ENCODE results near the gene EHD2. TPM values are rescaled to one million over a fixed set of nuclear protein-coding genes. Genes with fewer than 3 reads are reported as not detected.
"Not testable (repeated sequence)": the region's sequence is repeated elsewhere in the genome, so short reads cannot be mapped to it uniquely, and the experiment has no call there.

The EHD2 gene
- polyA plus RNA-seq, 1 donor (not counting 4 experiments of a cell fraction or from before 2014, with no cell fraction given) = 23.7 TPM

DNA sequence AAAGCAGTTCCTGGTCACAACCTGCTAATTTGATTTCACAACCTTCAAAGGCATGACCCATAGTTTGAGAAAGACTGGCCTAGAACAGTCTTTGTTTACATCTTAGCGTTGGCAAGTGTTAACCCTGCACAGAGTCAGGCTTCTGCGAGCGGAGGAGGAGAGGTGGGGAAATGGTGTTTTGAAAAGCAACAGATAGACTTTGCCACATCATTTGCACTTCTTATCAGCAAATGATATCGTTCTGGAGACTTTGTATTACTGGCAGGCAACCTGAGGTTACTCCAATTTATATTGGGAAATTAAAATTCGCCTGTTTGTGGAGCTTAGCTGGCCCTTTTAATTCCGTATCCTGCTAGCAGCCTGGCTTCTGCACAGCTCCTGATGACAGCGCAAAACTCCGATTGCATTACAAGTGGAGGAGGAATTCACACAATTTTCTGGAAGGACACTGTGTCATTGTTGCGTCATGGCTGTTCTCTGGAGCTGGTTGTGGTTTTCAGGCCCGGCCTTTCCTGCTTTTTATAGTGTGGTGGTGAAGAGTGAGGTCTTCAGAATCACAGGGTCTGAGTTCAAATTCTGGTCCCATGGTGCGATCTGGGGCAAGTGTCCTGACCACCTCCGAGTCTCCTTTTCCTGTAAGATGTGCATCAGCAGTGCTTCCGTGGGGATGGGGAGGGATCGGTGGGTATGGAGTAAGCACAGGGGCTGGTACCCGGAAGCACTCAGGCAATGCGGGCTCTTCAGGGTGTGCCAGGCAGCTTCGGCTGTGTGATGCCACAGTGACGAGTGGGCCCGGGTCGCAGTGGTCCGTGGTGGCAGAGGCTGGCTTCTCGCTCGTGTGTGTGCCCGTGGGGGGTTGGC is 49.1 kb upstream of the EHD2 start:
- FAIRE-seq (peak; percentile 85), DNase-seq (ENCODE audit: low read depth, low spot score) (no peak)
- dilution Hi-C loops (cut with MboI; ENCODE audit: extremely low pct_ligation_motif_present, low sequenced_read_pairs) = no loop called here
- no peaks in the 10 kb centered on the region for H3K9me3 ChIP-seq (ENCODE audit: control insufficient read depth, low read depth, low read length)
- H3K36me3 ChIP-seq (ENCODE audit: control insufficient read depth in 2 of 2, extremely low read depth in 1 of 2, insufficient read depth in 2 of 2, low read length in 2 of 2) = peaks cover 0 to 4% of the 10 kb centered on the region in 2 experiments
- H3K9ac ChIP-seq (ENCODE audit: control insufficient read depth, extremely low read depth, insufficient read depth, low read length) = peak overlapping the region; percentile 71
- H4K20me1 ChIP-seq (ENCODE audit: control insufficient read depth, extremely low read depth, insufficient read depth, low read length) = peaks cover 10% of the 10 kb centered on the region
- peaks cover 52% of the 10 kb centered on the region for H3K4me1 ChIP-seq (ENCODE audit: control insufficient read depth, extremely low read depth, insufficient read depth, low read length)
- TF ChIP-seq CTCF (optimal IDR thresholded peaks at IDR 0.05 in 1 of 3, IDR thresholded peaks at IDR 0.05 in 1 of 3, conservative IDR thresholded peaks at IDR 0.05 in 1 of 3; ENCODE audit: extremely low read depth in 1 of 3, insufficient read depth in 2 of 3, low read length in 3 of 3) (no peak), EZH2 (IDR thresholded peaks at IDR 0.05; ENCODE audit: low read length) (no peak)
- peaks cover 4% of the 10 kb centered on the region for H3K9me1 ChIP-seq (ENCODE audit: control insufficient read depth, extremely low read depth, insufficient read depth, low read length)
- H3K79me2 ChIP-seq (ENCODE audit: control insufficient read depth, insufficient read depth, low read length) = peaks cover 43% of the 10 kb centered on the region
- peak overlapping the region in 2 of 3 experiments; percentile 43 to 52 for H3K4me3 ChIP-seq (ENCODE audit: control insufficient read depth in 2 of 3, extremely low read depth in 1 of 3, insufficient read depth in 2 of 3, low read depth in 1 of 3, low read length in 3 of 3)
- H3K27ac ChIP-seq (ENCODE audit: control insufficient read depth, insufficient read depth, low read length) = peak overlapping the region; percentile 94
- no peak overlapping the region for H2AFZ ChIP-seq (ENCODE audit: control insufficient read depth, low read length)
- peak overlapping the region; percentile 85 for H3K4me2 ChIP-seq (ENCODE audit: control insufficient read depth, extremely low read depth, insufficient read depth, low read depth, low read length)
- no peaks in the 10 kb centered on the region for H3K27me3 ChIP-seq (ENCODE audit: control insufficient read depth, extremely low read depth, insufficient read depth, low read length)

- DNase-seq (ENCODE audit: low read depth, low spot score); H2AFZ ChIP-seq (ENCODE audit: control insufficient read depth, low read length); H3K9ac ChIP-seq (ENCODE audit: control insufficient read depth, extremely low read depth, insufficient read depth, low read length); H3K27me3 ChIP-seq (ENCODE audit: control insufficient read depth, extremely low read depth, insufficient read depth, low read length); H3K4me3 ChIP-seq (ENCODE audit: control insufficient read depth in 2 of 3, extremely low read depth in 1 of 3, insufficient read depth in 2 of 3, low read depth in 1 of 3, low read length in 3 of 3); H4K20me1 ChIP-seq (ENCODE audit: control insufficient read depth, extremely low read depth, insufficient read depth, low read length); H3K4me2 ChIP-seq (ENCODE audit: control insufficient read depth, extremely low read depth, insufficient read depth, low read depth, low read length); FAIRE-seq; H3K9me3 ChIP-seq (ENCODE audit: control insufficient read depth, low read depth, low read length); dilution Hi-C loops (cut with MboI; ENCODE audit: extremely low pct_ligation_motif_present, low sequenced_read_pairs); H3K9me1 ChIP-seq (ENCODE audit: control insufficient read depth, extremely low read depth, insufficient read depth, low read length); H3K27ac ChIP-seq (ENCODE audit: control insufficient read depth, insufficient read depth, low read length): not testable (repeated sequence)
- H3K4me1 ChIP-seq (ENCODE audit: control insufficient read depth, extremely low read depth, insufficient read depth, low read length) = peaks cover 33% of the 10 kb centered on the region
- H3K79me2 ChIP-seq (ENCODE audit: control insufficient read depth, insufficient read depth, low read length) = peaks cover 21% of the 10 kb centered on the region
- H3K36me3 ChIP-seq (ENCODE audit: control insufficient read depth in 2 of 2, extremely low read depth in 1 of 2, insufficient read depth in 2 of 2, low read length in 2 of 2) = peaks cover 0 to 14% of the 10 kb centered on the region in 2 experiments
Measured at GRCh38 chr19:47668556-47668955, 44.7 kb upstream of the EHD2 start.
